ENCODE data around the gene C13orf46. TPM values are rescaled to one million over a fixed set of nuclear protein-coding genes. Genes with fewer than 3 reads are reported as not detected.
"Not testable (repeated sequence)": the region's sequence is repeated elsewhere in the genome, so short reads cannot be mapped to it uniquely, and the experiment has no call there.

The C13orf46 gene
- total RNA-seq, result 1 to 10 TPM in 1 of 2 donors, under 1 TPM in 1; 0.61 to 3.6 TPM

DNA sequence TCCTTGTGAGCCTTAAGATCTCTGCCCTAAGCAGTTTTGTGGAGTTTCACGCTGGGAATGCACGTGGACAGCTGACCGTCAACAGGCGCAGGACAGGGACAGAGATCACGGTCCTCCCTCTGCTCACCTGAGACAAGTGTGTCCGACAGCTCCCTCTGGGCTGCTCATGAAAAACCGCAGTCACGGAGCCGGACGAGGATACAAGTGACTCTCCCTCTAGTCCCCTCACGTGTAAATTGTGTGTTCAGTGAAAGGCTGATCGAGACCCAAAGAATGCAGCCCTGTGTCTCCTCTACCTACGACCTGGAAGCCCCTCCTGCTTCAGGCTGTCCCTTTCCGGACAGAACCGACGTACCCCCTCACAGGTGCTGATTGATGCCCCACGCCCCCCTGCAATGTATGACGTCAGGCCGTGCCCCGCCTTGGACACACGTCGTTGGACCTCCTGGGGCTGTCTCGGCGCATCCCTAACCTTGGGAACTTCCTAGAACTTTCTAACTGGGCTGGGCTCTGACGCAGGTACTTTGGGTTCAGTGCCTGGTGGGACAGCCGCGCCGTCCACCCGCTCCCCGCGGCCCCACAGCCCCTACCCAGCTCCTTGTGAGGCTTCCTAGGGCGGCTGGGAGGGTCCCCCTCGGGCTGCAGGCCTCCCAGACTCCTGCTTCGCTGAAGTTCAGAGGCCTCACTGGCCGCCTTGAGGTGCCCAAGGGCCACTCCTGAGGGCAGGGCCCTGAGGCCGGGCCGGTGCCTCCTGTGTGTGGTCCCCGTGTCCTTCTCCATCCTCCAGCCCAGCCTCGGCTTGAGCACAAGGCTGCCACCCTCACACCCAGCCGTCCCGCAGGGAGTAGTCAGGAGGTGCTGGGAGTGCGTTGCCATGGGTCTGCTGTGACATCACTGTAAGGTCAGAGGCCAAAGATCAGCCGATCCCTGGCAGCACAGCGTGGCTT, at the start of gene C13orf46:
C13orf46 (minus strand) TSS at position 859 of the 947 bp plus-strand sequence; CDS start at position 780, 79 bp downstream.
- H3K27ac Mint-ChIP-seq, result peak within 1 kb of the TSS; percentile 39 to 86
- H3K36me3 Mint-ChIP-seq, result peaks cover 5 to 11% of the 10 kb centered on the region in 2 donors
- no peak for ATAC-seq
- DNase-seq (ENCODE audit: low spot score in 2 of 2), result peak in 1 of 2 donors; percentile 34
- H3K9me3 Mint-ChIP-seq, result no peaks in the 10 kb centered on the region

DNA sequence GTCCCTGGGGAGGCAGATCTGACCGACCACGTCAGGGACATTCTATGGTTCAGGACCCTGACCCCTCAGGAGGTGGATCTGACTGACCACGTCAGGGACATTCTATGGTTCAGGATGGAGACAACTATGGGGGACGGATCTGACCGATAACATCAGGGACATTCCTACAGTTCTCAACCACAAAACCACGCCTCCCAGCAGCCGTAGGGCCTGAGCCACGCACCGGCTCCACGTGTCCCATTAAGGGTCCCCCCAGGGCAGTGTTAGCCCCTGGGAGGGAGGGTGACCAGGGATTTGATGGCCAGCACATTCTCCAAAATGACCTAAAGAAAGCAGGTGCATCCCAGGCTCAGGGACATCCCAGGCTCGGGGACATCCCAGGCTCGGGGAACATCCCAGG, 49.0 kb upstream of the C13orf46 start:
- Mint-ChIP-seq H3K36me3 (no peaks in the 10 kb centered on the region), H3K9me3 (no peaks in the 10 kb centered on the region), H3K27ac (peak overlapping the region; percentile 22 to 38)
- ATAC-seq (no peak), DNase-seq (ENCODE audit: low spot score in 2 of 2) (no peak)

DNA sequence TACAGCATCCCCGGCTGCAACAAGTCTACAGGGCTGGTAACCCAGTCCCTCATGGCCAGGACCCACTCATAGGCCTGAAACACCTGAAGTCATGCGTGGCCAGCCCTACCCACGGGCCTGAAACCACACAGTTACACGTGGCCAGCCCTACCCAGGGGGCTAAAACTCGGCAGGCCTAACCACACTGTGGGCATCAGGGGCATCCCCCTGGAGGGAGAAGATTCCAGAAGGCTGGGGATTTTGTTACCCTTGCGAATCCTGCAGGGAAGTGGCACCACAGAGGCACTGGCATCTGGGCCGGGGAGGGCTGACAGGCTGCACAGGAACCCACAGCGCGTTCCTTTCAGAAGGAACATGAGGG, 48.4 kb upstream of the C13orf46 start:
- Mint-ChIP-seq H3K9me3 (no peaks in the 10 kb centered on the region), H3K36me3 (no peaks in the 10 kb centered on the region), H3K27ac (peak overlapping the region in 1 of 2 donors; percentile 38)
- DNase-seq (ENCODE audit: low spot score in 2 of 2), result no peak
- ATAC-seq, result peak in 1 of 2 donors; percentile 40

DNA sequence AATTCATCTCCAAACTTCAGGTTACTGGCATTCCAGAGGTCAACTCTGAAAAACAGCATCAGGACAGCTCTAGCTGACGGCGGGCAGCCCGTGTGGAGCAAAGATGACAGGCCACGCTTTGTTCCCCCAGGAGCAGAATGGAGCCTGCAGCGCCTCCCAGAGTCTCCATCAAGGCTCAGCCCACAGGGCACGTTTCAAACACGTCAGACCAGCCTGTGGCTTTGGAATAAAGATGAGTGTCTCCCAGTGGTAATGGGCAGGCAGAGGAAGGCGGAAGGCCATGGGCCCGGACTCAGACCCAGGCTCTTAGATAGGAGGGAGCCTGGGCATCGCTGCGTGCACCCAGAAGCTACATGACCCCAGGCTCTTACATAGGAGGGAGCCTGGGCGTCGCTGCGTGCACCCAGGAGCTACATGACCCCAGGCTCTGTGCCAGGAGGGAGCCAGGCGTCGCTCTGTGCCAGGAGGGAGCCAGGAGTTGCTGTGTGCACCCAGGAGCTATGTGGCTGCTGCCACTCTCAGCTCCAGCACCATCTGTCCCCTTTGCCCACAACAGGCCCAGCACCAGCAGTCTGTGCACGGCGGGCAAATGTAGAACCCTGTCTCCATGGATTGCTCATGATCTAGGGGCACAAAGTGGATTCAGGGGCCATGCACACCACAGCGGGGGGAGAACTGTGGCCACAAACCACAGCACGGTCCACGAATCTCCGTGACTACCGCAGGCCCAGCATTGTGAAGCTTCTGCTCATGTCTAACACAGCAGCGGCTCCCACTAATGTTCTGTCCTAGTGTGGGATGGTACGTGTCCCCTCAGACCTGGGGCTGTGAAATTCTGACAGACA, 47.8 kb upstream of the C13orf46 start:
- DNase-seq (ENCODE audit: low spot score in 2 of 2), result no peak

DNA sequence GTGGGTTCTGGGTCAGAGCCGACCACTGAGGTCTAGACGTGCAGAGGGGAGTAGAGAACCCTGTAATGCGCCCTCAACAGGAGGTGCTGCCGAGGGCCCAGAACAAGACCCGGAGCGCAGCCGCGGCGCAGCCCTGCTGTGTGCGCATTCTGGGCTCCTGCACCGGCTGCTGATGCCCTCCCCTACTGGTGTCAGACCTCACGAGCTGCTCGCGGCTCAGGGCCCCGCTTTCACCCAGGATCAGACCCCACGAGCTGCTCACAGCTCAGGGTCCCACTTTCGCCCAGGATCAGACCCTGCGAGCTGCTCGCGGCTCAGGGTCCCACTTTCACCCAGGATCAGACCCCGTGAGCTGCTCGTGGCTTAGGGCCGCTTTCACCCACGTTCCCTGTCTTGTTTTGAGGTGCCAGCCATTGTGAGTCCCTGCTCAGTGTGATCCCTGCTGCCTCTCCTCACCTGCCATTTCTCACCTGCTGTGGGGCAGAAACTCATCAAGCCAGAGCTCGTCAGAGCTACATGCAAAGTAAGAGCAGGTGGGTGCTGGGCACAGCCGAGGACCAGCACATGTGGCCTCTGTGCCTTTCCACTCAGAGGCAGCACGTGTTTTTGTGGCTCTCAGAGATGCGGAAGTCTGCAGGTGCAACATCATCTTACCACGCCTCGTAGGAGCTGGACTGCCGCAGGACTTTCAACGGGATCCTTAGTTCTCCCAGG, 47.0 kb upstream of the C13orf46 start:
- H3K9me3 Mint-ChIP-seq, result no peaks in the 10 kb centered on the region
- ATAC-seq, result no peak

More for the DNA sequence above, 47.8 kb upstream of the C13orf46 start:
- H3K36me3 Mint-ChIP-seq, result no peaks in the 10 kb centered on the region
- no peaks in the 10 kb centered on the region for H3K9me3 Mint-ChIP-seq
- peak in 1 of 2 donors; percentile 8 for ATAC-seq
- H3K27ac Mint-ChIP-seq, result no peak overlapping the region

DNA sequence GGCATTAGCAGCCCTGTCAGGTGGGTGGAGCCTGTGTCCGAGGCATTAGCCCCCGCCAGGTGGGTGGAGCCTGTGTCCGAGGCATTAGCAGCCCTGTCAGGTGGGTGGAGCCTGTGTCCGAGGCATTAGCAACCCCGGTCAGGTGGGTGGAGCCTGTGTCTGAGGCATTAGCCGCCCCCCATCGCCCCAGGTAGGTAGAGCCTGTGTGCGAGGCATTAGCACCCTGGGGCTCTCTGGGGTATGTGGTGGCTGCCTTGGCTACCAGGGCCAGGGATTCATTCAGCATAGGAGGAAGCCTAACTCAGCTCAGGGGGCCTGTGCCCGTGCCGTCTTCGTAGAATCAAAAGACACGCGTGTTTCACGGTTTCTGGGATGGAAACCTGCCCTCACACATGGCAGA, 46.3 kb upstream of the C13orf46 start:
- H3K27ac Mint-ChIP-seq; ATAC-seq; H3K9me3 Mint-ChIP-seq; H3K36me3 Mint-ChIP-seq; DNase-seq (ENCODE audit: low spot score in 2 of 2): not testable (repeated sequence)

More for the DNA sequence above, 47.0 kb upstream of the C13orf46 start:
- Mint-ChIP-seq H3K36me3 (no peaks in the 10 kb centered on the region), H3K27ac (peak overlapping the region in 1 of 2 donors; percentile 72)
- no peak for DNase-seq (ENCODE audit: low spot score in 2 of 2)

DNA sequence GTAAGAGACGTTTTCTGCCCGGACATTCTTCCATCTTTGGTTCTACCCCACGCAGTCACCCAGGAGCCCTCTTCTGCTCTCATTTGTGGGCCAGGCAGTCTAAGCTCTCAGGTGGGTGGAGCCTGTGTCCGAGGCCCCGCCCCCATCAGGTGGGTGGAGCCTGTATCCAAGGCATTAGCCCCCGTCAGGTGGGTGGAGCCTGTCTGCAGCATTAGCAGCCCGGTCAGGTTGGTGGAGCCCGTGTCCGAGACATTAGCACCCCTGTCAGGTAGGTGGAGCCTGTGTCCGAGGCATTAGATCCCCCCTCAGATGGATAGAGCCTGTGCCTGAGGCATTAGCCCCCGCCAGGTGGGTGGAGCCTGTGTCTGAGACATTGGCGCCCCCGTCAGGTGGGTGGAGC, 45.5 kb upstream of the C13orf46 start:
- ATAC-seq, result no peak
- Mint-ChIP-seq H3K27ac (peak overlapping the region in 1 of 2 donors; percentile 46), H3K36me3 (no peaks in the 10 kb centered on the region), H3K9me3 (no peaks in the 10 kb centered on the region)
- DNase-seq (ENCODE audit: low spot score in 2 of 2), result peak in 1 of 2 donors; percentile 46

DNA sequence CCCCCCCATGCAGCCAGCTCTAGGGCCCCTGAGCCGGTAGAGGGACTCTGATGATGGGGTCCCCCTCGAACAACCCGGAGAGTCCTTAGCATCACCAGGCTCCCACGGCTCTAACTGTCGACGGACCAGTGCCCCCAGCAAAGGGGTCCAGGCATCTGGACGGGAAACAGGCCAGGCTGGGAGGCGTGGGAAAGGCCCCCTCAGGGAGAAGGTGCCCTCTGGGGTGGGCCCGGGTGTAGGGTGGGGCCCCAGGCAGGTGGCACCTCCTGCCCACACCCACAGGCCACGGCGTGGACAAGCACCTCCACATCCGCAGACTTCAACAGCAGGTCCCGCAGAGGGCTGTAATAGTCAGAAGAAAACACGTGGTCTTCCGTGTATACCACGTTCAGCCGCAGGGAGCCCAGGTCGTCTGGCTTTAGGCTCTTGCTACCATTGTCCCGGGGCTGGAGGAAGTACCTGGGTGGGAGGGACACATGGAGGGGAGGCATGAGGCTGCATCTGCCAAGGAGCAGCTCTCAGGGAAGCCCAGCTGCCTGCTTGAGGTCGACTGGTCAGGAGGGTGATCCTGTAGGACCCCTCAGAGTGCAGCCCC, 44.7 kb upstream of the C13orf46 start:
- ATAC-seq, result no peak
- H3K27ac Mint-ChIP-seq, result peak overlapping the region; percentile 46 to 85
- no peaks in the 10 kb centered on the region for H3K36me3 Mint-ChIP-seq
- no peaks in the 10 kb centered on the region for H3K9me3 Mint-ChIP-seq
- no peak for DNase-seq (ENCODE audit: low spot score in 2 of 2)

DNA sequence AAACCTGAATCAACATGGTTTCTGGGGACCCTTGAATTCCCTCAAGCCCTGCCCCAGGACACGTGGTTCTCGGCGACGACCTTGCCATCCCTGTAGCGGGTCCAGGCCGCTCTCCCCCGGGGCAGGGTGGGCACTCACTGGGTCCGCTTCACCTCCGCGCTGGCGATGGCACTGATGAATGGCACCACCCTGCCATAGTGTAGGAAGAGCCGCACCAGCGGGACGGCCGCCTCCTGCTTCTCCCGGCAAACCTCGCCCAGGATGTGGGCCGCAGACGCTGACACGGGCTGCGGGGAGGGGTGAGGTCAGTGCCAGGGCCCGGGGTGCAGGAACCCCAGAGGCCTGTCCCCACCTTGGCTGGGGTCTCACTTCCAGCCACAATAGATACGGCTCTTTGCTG, 44.1 kb upstream of the C13orf46 start:
- DNase-seq (ENCODE audit: low spot score in 2 of 2) (no peak), ATAC-seq (no peak)
- Mint-ChIP-seq H3K27ac (peak overlapping the region; percentile 46 to 85), H3K36me3 (no peaks in the 10 kb centered on the region), H3K9me3 (no peaks in the 10 kb centered on the region)

DNA sequence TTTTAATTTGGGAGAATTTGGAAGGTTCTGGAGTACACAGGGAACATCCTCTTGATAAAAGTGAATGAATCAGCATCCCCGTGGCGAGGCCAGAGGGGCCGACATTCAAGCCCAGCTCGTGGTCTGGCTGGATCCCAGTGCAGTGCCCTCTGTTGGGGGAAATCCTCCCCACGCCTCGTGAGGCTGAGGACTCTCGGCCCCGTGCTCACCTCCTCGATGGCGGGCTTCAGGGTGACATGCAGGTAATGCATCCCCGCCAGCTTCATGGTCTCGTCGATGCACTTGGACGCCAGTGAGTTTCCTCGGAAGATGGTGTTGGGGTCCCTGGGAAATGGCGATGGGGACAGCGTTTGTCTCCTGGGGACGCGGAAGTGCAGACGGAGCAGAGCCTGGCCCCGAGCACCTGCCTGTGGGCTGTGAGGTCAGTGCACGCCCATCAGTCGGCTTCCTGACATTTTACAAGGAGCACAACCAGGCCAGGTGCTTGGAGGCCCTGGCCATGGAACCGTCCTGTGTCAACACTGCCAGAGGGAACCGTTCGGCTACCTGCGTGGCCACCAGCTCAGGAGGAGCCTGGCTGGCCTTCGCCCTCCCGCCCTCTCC, 43.3 kb upstream of the C13orf46 start:
- H3K27ac Mint-ChIP-seq, result peak overlapping the region; percentile 65 to 85
- no peak for DNase-seq (ENCODE audit: low spot score in 2 of 2)
- H3K9me3 Mint-ChIP-seq, result no peaks in the 10 kb centered on the region
- no peaks in the 10 kb centered on the region for H3K36me3 Mint-ChIP-seq
- no peak for ATAC-seq

DNA sequence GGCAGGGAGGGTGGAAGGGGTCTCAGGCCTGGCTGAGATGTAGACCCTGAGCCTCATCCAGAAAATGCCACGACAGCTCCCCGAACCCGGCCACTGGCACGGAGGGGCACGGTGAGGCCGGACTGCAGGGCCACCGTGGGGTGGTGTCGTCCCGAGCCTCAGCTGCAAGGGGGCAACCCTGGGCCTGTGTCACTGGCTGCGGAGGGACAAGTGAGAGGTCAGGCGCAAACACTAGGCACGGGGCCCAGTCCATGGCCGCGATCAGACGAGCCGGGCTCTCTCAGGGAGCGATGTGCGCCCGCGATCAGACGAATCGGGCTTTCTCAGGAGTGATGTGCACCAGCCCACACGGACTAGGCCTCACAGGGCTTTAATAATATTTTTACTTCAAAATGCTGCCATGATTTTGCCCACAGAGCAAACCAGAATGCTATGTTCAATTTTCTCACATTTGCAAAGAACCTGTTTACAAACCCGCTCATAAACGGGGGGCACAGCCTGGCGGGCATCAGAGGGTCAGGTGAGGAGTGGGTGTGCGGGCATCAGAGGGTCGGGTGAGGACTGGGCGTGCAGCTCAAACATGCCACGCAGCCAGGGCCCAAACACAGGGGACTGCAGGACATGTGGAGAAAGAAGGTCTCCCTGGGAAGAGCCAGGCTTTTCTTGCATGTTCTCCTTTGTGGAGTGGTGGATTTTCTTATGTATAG, 42.6 kb upstream of the C13orf46 start:
- DNase-seq (ENCODE audit: low spot score in 2 of 2) (no peak), ATAC-seq (no peak)
- H3K36me3 Mint-ChIP-seq, result no peaks in the 10 kb centered on the region
- H3K9me3 Mint-ChIP-seq, result no peaks in the 10 kb centered on the region
- peak overlapping the region; percentile 73 to 85 for H3K27ac Mint-ChIP-seq

DNA sequence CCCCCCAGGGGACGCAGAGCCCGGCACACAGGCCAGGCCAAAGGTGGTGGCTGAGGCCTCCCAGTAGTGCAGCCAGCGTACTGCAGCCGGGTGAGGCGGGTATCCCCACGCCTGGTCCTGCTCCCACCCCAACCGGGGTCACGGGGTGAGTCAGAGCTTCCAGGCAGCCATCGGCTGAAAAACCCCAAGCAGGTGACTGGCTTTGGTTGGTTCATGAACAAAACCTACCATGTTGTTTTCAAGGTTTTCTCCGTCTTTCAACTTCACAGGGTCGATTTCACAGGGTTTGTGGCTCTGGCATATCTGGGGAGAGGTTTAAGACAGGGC, 42.1 kb upstream of the C13orf46 start:
- peak; percentile 18 to 51 for ATAC-seq
- no peak for DNase-seq (ENCODE audit: low spot score in 2 of 2)
- no peaks in the 10 kb centered on the region for H3K36me3 Mint-ChIP-seq
- H3K9me3 Mint-ChIP-seq, result no peaks in the 10 kb centered on the region
- H3K27ac Mint-ChIP-seq, result peak overlapping the region; percentile 73 to 85

DNA sequence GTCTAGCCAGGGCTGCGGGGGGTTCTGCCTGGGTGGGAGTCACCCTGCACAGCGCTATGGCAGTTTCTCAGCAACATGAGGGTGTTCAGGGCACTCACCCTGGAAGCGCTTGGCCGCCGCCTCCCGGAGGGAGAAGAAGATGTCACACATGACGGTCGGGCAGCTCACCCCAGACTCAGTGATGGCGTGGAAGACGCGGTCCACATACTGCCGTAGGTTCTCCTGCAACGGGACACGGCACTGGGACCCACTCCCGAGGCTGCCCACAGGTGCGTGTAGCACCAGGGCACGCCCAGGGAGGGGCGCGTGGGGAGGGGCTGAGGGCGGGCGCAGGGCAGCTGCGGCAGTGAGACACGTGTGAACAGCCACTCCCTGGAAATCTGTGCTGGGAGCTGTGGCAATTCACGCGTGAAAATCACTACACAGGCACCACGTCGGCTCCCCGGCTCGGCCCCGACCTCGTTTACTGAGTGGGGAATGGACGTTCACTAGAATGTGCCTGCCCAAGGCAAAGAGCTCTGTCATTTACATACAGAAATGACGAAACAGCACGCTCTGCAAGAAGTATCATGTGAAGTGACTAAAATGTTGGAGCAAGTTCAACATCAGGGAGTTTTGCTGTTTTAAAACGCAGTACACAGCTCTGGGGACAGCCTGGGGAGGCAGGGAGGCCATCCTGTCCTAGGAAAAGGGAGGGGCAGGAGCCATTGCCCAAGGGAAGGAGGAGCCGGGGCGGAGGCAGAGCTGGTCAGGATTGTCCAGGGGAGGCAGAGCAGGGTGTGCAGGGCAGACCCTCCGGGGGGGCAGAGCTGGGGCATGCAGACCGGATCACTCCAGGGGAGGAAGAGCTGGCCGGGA, 41.5 kb upstream of the C13orf46 start:
- H3K36me3 Mint-ChIP-seq, result no peaks in the 10 kb centered on the region
- no peak for DNase-seq (ENCODE audit: low spot score in 2 of 2)
- peak overlapping the region; percentile 14 to 85 for H3K27ac Mint-ChIP-seq
- ATAC-seq, result no peak
- no peaks in the 10 kb centered on the region for H3K9me3 Mint-ChIP-seq

DNA sequence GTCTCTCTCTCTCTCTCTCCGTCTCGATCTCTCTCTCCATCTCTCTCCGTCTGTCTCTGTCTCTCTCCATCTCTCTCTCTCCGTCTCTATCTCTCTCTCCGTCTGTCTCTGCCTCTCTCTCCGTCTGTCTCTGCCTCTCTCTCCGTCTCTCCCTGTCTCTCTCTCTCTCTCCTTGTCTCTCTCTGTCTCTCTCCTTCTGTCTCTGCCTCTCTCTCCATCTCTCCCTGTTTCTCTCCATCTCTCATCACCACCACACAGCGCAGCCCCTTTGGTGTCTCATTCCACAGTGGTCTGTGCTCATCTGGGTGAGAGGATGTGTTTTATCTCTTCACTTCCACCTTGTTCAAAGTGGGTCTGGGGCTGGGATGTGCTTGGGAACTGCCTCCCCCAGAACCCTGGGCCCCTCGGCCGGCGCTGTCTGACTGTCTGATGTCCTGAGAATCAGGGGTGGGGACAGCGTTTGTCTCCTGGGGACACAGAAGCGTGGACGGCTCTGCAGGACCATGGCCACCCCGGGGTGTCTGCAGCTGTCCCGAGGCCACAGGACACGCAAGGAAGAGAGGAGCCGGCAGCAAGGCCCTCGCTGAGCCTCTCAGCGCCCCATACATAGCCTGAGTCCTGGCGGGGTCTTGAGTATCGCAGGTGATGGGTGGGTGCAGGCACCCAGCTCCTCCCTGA, 40.2 kb upstream of the C13orf46 start:
- no peaks in the 10 kb centered on the region for H3K36me3 Mint-ChIP-seq
- H3K9me3 Mint-ChIP-seq, result no peaks in the 10 kb centered on the region
- DNase-seq (ENCODE audit: low spot score in 2 of 2), result no peak
- no peak for ATAC-seq
- no peak overlapping the region for H3K27ac Mint-ChIP-seq

Data from activated naive CD4-positive, alpha-beta T cell treated with anti-CD3 and anti-CD28 coated beads, Interleukin-2, amount 50 U/mL, for 72 hours (primary cell).